Nephron (organoid): Measurements from ENCODE around the gene ATAD1.

Source experiments
- H3K27ac Mint-ChIP-seq, 3 experiments: 2 replicates each; pipeline ENCODE4 v1.8.0; 2020; ENCODE audit warnings: mixed read lengths in 3 of 3, mild to moderate bottlenecking in 2 of 3, moderate library complexity in 1 of 3
- H3K27me3 Mint-ChIP-seq: 2 replicates; pipeline ENCODE4 v1.8.0; 2021; ENCODE audit warnings: low read depth, mild to moderate bottlenecking, moderate library complexity, mixed read lengths
- H3K36me3 Mint-ChIP-seq: 2 replicates; pipeline ENCODE4 v1.8.0; 2020; ENCODE audit warnings: low read depth, mixed read lengths
- H3K4me1 Mint-ChIP-seq: 2 replicates; pipeline ENCODE4 v1.8.0; 2020; ENCODE audit warnings: mixed read lengths
- H3K4me3 Mint-ChIP-seq, 3 experiments: 2 replicates each; pipeline ENCODE4 v1.8.0; 2020; ENCODE audit warnings: mild to moderate bottlenecking in 3 of 3, mixed read lengths in 3 of 3, moderate library complexity in 2 of 3
- H3K9me3 Mint-ChIP-seq: 2 replicates; pipeline ENCODE4 v1.8.0; 2020; ENCODE audit warnings: mixed read lengths
- TF ChIP-seq, protein P1 (sequence below), 3 experiments: fragments of 200-600 bp; sonication (generic); IDR thresholded peaks; one replicate each; pipeline ENCODE4 v1.5.0; 2021; ENCODE audit warnings: antibody characterized with exemption in 3 of 3; ENCODE audit not compliant: unreplicated experiment in 3 of 3

The ATAD1 gene

DNA sequence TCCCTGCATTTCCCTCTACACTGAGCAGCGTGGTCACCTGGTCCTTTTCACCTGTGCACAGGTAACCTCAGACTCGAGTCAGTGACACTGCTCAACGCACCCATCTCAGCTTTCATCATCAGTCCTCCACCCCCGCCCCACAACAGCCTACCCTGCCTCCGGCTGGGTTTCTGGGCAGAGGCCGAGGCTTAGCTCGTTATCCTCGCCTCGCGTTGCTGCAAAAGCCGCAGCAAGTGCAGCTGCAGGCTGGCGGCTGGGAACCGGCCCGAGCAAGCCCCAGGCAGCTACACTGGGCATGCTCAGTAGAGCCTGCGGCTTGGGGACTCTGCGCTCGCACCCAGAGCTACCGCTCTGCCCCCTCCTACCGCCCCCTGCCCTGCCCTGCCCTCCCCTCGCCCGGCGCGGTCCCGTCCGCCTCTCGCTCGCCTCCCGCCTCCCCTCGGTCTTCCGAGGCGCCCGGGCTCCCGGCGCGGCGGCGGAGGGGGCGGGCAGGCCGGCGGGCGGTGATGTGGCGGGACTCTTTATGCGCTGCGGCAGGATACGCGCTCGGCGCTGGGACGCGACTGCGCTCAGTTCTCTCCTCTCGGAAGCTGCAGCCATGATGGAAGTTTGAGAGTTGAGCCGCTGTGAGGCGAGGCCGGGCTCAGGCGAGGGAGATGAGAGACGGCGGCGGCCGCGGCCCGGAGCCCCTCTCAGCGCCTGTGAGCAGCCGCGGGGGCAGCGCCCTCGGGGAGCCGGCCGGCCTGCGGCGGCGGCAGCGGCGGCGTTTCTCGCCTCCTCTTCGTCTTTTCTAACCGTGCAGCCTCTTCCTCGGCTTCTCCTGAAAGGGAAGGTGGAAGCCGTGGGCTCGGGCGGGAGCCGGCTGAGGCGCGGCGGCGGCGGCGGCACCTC, 45.3 kb upstream of the ATAD1 start, which contains the start of the genes KLLN and PTEN:
KLLN (minus strand) TSS at position 481 of the 891 bp plus-strand sequence. CDS start 1,046 bp downstream, outside the sequence.
PTEN (plus strand) TSS at position 573 of the 891 bp plus-strand sequence. CDS start 845 bp downstream, outside the sequence.
- Mint-ChIP-seq H3K27ac (peak within 1 kb of the TSS; percentile 96 to 98 (median 96)), H3K4me1 (peaks cover 19% of the 10 kb centered on the region), H3K36me3 (peaks cover 10% of the 10 kb centered on the region)

DNA sequence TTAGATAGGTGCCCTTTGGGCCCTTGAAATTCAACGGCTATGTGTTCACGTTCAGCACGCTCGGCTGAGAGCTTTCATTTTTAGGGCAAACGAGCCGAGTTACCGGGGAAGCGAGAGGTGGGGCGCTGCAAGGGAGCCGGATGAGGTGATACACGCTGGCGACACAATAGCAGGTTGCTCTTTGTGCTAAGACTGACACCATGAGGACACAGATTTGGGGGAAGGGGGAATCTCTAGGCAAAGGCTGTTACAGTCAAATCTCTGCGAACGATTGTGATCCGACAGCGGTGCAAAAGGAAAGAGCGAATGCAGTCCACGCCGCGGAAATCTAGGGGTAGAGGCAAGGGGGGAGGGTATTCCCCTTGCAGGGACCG, 44.6 kb upstream of the ATAD1 start:
- Mint-ChIP-seq H3K9me3 (no peaks in the 10 kb centered on the region), H3K4me3 (peak overlapping the region; percentile 96 to 99 (median 97)), H3K27ac (peak overlapping the region; percentile 94 to 96 (median 95)), H3K4me1 (peaks cover 17% of the 10 kb centered on the region), H3K36me3 (peaks cover 9% of the 10 kb centered on the region), H3K27me3 (no peaks in the 10 kb centered on the region)
- TF ChIP-seq, protein P1, sequence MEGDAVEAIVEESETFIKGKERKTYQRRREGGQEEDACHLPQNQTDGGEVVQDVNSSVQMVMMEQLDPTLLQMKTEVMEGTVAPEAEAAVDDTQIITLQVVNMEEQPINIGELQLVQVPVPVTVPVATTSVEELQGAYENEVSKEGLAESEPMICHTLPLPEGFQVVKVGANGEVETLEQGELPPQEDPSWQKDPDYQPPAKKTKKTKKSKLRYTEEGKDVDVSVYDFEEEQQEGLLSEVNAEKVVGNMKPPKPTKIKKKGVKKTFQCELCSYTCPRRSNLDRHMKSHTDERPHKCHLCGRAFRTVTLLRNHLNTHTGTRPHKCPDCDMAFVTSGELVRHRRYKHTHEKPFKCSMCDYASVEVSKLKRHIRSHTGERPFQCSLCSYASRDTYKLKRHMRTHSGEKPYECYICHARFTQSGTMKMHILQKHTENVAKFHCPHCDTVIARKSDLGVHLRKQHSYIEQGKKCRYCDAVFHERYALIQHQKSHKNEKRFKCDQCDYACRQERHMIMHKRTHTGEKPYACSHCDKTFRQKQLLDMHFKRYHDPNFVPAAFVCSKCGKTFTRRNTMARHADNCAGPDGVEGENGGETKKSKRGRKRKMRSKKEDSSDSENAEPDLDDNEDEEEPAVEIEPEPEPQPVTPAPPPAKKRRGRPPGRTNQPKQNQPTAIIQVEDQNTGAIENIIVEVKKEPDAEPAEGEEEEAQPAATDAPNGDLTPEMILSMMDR (IDR thresholded peaks at IDR 0.05; ENCODE audit: unreplicated experiment in 3 of 3), result no peak

More for the DNA sequence above, 45.3 kb upstream of the ATAD1 start, which contains the start of the genes KLLN and PTEN:
- TF ChIP-seq, protein P1 (IDR thresholded peaks at IDR 0.05; ENCODE audit: unreplicated experiment in 3 of 3), result no peak
- Mint-ChIP-seq H3K27me3 (no peaks in the 10 kb centered on the region), H3K4me3 (peak within 1 kb of the TSS; percentile 96 to 100 (median 99)), H3K9me3 (no peaks in the 10 kb centered on the region)

DNA sequence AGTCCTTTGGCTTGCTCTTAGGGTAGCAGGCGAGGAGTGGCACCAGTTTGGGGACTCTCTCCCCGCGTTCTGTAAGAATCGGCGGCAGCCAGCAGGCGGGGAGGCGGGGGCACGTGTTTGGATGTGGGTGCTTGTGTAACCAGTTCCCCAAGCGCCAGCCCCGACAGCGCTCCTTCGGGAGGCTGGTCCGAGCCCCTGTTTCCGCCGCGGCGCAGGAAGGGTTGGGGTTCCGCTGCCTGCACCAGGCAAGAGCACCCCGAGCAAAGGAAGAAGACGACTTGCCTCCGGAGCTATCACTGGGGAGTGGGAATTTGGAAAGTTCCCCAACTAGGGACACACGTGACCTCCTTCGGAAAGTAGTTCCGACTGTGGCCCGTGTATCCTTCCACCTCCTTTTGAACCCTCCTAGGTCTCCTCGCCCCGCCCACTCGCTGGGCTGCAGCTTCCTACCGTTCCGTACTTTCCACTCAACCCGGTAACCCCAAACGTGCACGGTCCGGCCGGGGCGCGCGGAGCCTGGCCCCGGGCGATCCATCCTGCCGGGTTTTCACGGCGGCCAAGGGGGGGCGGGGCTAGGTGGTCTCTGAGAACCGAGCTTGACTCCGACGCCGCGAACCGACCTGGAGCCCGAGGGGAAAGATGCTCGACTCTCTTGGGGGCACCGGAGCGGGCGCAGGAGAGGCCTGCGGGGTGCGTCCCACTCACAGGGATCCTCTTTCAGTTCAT, 44.1 kb upstream of the ATAD1 start:
- TF ChIP-seq, protein P1 (IDR thresholded peaks at IDR 0.05; ENCODE audit: unreplicated experiment in 3 of 3), result no peak
- Mint-ChIP-seq H3K4me1 (peaks cover 13% of the 10 kb centered on the region), H3K27ac (peak overlapping the region; percentile 94 to 96 (median 95))

DNA sequence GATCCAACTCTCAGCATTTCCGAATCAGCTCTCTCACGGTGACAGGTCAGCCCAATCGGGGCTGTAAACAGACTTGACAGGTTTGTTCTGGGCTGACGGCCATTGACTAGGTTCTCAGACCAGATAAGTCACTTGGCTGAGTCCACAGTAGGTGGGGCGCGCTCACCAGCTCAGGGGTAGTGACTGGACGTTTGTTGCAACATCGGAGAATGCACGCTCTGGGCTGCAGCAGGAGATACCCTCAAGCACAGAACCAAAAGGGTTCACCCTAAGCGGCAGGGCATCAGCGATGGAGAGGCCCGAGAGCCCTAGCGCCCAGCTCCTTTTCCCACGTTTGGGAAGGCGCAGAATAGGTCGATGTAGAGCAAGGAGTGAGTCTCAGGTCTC, 43.5 kb upstream of the ATAD1 start:
- Mint-ChIP-seq H3K27ac (peak overlapping the region; percentile 94 to 96 (median 95)), H3K4me1 (peaks cover 8% of the 10 kb centered on the region), H3K9me3 (no peaks in the 10 kb centered on the region), H3K4me3 (peak overlapping the region; percentile 96 to 99 (median 97)), H3K36me3 (peaks cover 6% of the 10 kb centered on the region), H3K27me3 (no peaks in the 10 kb centered on the region)
- TF ChIP-seq, protein P1 (IDR thresholded peaks at IDR 0.05; ENCODE audit: unreplicated experiment in 3 of 3), result no peak

More for the DNA sequence above, 44.1 kb upstream of the ATAD1 start:
- Mint-ChIP-seq H3K27me3 (no peaks in the 10 kb centered on the region), H3K36me3 (peaks cover 9% of the 10 kb centered on the region), H3K4me3 (peak overlapping the region; percentile 96 to 99 (median 97)), H3K9me3 (no peaks in the 10 kb centered on the region)

DNA sequence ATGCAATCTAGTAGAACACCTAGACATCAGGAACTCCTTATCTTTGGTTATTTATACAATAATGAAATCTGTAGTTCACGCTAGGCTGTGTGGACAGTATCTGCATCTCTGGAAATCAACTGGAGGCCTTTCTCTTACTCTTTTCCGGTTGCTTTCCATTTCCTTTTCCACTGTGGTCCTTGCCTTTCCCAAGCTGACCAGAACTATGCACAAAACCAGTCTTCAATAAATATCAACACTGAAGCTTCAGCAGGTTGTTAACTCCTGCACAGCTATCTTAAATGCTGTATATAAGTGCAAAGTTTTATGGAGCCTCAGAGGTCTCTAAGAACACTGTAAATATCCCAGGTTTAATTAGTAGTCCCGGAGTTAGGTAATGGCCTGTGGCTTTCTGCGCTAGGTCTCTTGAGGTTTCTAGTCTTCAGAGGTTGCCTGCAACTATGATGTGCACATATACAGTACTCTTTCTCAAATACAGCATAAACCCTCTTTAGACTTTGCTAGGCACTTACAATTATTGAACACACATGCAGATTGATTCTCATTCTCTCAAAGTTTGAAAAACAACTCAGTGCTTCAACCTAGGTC, 42.9 kb upstream of the ATAD1 start:
- Mint-ChIP-seq H3K4me3 (peak overlapping the region; percentile 96 to 99 (median 97)), H3K4me1 (peaks cover 8% of the 10 kb centered on the region), H3K36me3 (peaks cover 5% of the 10 kb centered on the region), H3K9me3 (no peaks in the 10 kb centered on the region), H3K27me3 (no peaks in the 10 kb centered on the region), H3K27ac (peak overlapping the region; percentile 94 to 96 (median 95))
- TF ChIP-seq, protein P1 (IDR thresholded peaks at IDR 0.05; ENCODE audit: unreplicated experiment in 3 of 3), result no peak
